GM20000 (cell line): ENCODE measurements around the gene ALDH1A3.

Source experiments
- DNase-seq: peaks from one replicate; pipeline ENCODE4 v3.0.0; 2012; ENCODE audit warnings: low spot score
- CTCF ChIP-seq: IDR thresholded peaks from 2 replicates; pipeline ENCODE4 v1.5.1; 2012; ENCODE audit warnings: mild to moderate bottlenecking, control low read depth; ENCODE audit errors: extremely low read depth, missing control alignments

Gene ALDH1A3

GRCh38 chr15:100929641-100930042, 50.0 kb downstream of the ALDH1A3 start:
- TF ChIP-seq CTCF: no peak
- no peak for DNase-seq

- DNase-seq: no peak
- no peak for TF ChIP-seq CTCF
Observed at GRCh38 chr15:100930306-100930848, 50.7 kb downstream of the ALDH1A3 start.

- peak; percentile 42 for DNase-seq
Observed at GRCh38 chr15:100931143-100931890, 51.7 kb downstream of the ALDH1A3 start.

GRCh38 chr15:100932676-100933348, 53.2 kb downstream of the ALDH1A3 start:
- TF ChIP-seq CTCF: no peak
- no peak for DNase-seq

More at GRCh38 chr15:100931143-100931890, 51.7 kb downstream of the ALDH1A3 start:
- TF ChIP-seq CTCF: no peak

- DNase-seq: no peak
- no peak for TF ChIP-seq CTCF
Observed at GRCh38 chr15:100934166-100934565, 54.5 kb downstream of the ALDH1A3 start.

- no peak for DNase-seq
Observed at GRCh38 chr15:100934726-100935125, 55.1 kb downstream of the ALDH1A3 start.

More at GRCh38 chr15:100934726-100935125, 55.1 kb downstream of the ALDH1A3 start:
- no peak for TF ChIP-seq CTCF
